Breast epithelium (tissue), 4 donors: ENCODE data around the gene TOB2. TPM values are rescaled to one million over a fixed set of nuclear protein-coding genes. Genes with fewer than 3 reads are reported as not detected.

Source experiments
- DNase-seq, 2 donors: peaks; one replicate each; pipeline ENCODE4 v3.0.0-alpha.2; 2019; ENCODE audit warnings: low spot score in 2 of 2
- H3K27ac ChIP-seq, 2 donors: fragments of 200-600 bp; sonication (generic) in 1 of 2; one replicate each; pipeline ENCODE4 v1.5.1; 2016 to 2019; ENCODE audit warnings: mild to moderate bottlenecking in 1 of 2
- H3K27me3 ChIP-seq, 2 donors: fragments of 200-600 bp; sonication (generic) in 1 of 2; one replicate each; pipeline versions ENCODE4 v1.5.1 to v1.6.0; 2017 to 2019; ENCODE audit warnings: control low read depth in 1 of 2, mild to moderate bottlenecking in 1 of 2
- H3K36me3 ChIP-seq: fragments of 200-600 bp; one replicate; pipeline ENCODE4 v1.5.1; 2019
- H3K4me1 ChIP-seq, 2 donors: fragments of 200-600 bp; sonication (generic); one replicate each; pipeline ENCODE4 v1.5.1; 2016 to 2019; ENCODE audit warnings: control low read depth in 1 of 2
- H3K4me3 ChIP-seq, 3 donors: fragments of 200-600 bp; sonication (generic); 1 replicate in 2 of 3; 2 replicates in 1 of 3; pipeline ENCODE4 v1.5.1; 2016 to 2019; ENCODE audit warnings: mild to moderate bottlenecking in 3 of 3, moderate library complexity in 2 of 3
- H3K9me3 ChIP-seq, 2 donors: fragments of 200-600 bp; sonication (generic) in 1 of 2; one replicate each; pipeline ENCODE4 v1.5.1; 2016 to 2019; ENCODE audit warnings: control low read depth in 1 of 2
- POLR2A ChIP-seq: fragments of 450-650 bp; IDR thresholded peaks from one replicate; pipeline ENCODE4 v1.6.1; 2016; ENCODE audit warnings: antibody characterized with exemption, mild to moderate bottlenecking, moderate library complexity
- POLR2AphosphoS5 ChIP-seq, 3 donors: sonication (generic); formaldehyde crosslinking; IDR thresholded peaks; one replicate each; pipeline ENCODE4 v1.6.1; 2017; ENCODE audit warnings: antibody characterized with exemption in 3 of 3
- intact Hi-C: fragments of 100-400 bp; cut with DNase I; formaldehyde crosslinking; loops from one replicate; pipeline ENCODE4 v1.15.1; 2023; ENCODE audit warnings: low total_unique reads
- total RNA-seq, 3 donors: library from RNA; depleted of rRNA; stranded (reverse); fragments of >200 nt; gene quantifications; one replicate each; pipeline ENCODE4 v1.1.0, GENCODE V29; 2016
- TF ChIP-seq, protein P1 (sequence below), 3 donors: fragments of 450-650 bp; IDR thresholded peaks; one replicate each; pipeline ENCODE4 v1.5.1; 2016 to 2017; ENCODE audit warnings: antibody characterized with exemption in 3 of 3, mild to moderate bottlenecking in 3 of 3, moderate library complexity in 3 of 3

The TOB2 gene
- total RNA-seq, 3 donors from 2014 or later = 28.8 to 61.9 (median 45.8) TPM

DNA sequence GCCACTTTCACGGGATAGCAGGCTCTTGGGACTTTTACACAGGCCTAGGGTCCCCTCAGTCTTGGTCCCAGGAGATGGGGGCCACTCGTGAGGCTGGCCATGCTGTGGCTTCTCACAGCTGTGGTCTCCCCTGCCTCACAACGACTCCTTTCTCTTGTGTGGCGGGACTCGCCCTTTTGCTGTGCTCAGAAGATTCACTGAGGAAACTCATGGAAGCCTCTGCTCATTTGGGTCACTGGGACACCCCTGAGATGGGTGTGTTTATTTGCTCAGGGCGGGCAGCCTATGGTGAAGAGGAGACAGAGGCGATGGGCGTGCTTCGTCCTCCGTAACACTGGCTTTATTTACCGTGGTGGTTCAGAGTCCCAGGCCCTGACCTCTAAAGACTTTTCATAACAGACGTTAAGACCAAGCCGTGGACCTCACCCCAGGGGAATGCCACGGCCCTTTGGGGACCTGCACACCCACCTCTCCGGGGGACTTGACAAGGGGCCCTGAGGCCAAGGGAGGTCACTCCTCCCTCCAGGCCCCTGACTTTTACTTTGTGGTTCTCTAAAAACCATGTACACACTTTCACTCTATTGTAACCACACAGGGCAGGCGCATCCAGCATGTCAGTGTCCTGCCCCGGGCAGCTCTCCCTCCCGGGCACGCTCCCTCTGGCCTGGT, 49.3 kb downstream of the TOB2 start:
- TF ChIP-seq POLR2AphosphoS5 (IDR thresholded peaks at IDR 0.05) (no peak), POLR2A (no peak)
- TF ChIP-seq, protein P1, sequence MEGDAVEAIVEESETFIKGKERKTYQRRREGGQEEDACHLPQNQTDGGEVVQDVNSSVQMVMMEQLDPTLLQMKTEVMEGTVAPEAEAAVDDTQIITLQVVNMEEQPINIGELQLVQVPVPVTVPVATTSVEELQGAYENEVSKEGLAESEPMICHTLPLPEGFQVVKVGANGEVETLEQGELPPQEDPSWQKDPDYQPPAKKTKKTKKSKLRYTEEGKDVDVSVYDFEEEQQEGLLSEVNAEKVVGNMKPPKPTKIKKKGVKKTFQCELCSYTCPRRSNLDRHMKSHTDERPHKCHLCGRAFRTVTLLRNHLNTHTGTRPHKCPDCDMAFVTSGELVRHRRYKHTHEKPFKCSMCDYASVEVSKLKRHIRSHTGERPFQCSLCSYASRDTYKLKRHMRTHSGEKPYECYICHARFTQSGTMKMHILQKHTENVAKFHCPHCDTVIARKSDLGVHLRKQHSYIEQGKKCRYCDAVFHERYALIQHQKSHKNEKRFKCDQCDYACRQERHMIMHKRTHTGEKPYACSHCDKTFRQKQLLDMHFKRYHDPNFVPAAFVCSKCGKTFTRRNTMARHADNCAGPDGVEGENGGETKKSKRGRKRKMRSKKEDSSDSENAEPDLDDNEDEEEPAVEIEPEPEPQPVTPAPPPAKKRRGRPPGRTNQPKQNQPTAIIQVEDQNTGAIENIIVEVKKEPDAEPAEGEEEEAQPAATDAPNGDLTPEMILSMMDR (IDR thresholded peaks at IDR 0.05) = no peak
- Histone ChIP-seq H3K4me1 (peaks cover 0 to 3% of the 10 kb centered on the region in 2 donors), H3K27me3 (no peaks in the 10 kb centered on the region), H3K4me3 (no peak overlapping the region), H3K27ac (peak overlapping the region in 1 of 2 donors; percentile 17), H3K36me3 (peaks cover 11% of the 10 kb centered on the region), H3K9me3 (no peaks in the 10 kb centered on the region)
- no peak for DNase-seq
- intact Hi-C loops = no loop called here

DNA sequence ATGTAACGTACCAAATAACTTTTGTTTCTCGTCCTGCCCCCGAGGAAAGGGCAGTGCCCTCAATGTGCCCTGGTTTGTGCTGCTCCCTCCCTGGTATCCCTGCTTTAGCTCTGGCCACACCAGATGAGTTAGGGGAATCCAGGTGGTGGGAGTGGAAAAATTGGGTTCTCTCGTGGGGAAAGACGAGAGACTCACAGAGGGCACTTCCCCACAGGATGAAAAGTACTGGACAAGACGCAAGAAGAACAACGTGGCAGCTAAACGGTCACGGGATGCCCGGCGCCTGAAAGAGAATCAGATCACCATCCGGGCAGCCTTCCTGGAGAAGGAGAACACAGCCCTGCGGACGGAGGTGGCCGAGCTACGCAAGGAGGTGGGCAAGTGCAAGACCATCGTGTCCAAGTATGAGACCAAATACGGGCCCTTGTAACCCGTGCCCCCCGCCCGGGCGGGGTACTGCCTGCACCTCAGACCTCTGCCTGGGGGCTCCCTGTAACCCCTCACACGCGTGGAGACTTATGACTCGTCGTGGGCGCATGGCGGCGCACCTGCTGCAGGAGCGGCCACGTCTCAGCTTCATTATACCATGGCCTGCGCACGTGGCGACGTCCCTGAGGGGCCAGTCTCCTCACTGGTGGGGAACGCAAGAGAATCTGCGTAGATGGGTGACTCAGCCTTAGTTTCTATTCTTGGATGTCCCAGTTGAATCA, 50.9 kb downstream of the TOB2 start:
- peaks cover 11% of the 10 kb centered on the region for H3K36me3 ChIP-seq
- no peaks in the 10 kb centered on the region for H3K27me3 ChIP-seq
- no peaks in the 10 kb centered on the region for H3K9me3 ChIP-seq
- H3K4me3 ChIP-seq = no peak overlapping the region
- DNase-seq = no peak
- intact Hi-C loops = no loop called here
- TF ChIP-seq, protein P1 (IDR thresholded peaks at IDR 0.05) = no peak
- TF ChIP-seq POLR2AphosphoS5 (IDR thresholded peaks at IDR 0.05) = no peak
- no peak for TF ChIP-seq POLR2A
- H3K4me1 ChIP-seq = peaks cover 0 to 3% of the 10 kb centered on the region in 2 donors
- H3K27ac ChIP-seq = peak overlapping the region; percentile 89 to 92

DNA sequence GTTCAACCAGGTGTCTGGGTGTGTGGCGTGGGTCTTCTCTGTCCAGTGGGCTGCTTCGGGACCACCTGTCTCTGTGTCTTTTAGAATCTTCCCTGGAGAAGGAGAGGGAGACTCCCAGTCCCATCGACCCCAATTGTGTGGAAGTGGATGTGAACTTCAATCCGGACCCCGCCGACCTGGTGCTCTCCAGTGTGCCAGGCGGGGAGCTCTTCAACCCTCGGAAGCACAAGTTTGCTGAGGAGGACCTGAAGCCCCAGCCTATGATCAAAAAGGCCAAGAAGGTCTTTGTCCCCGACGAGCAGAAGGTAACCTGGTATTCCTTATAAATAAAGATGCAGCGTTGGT, 52.6 kb downstream of the TOB2 start:
- no peaks in the 10 kb centered on the region for H3K27me3 ChIP-seq
- peaks cover 11% of the 10 kb centered on the region for H3K36me3 ChIP-seq
- H3K27ac ChIP-seq = peak overlapping the region; percentile 89 to 92
- H3K9me3 ChIP-seq = no peaks in the 10 kb centered on the region
- peak overlapping the region in 2 of 3 donors; percentile 2 to 32 for H3K4me3 ChIP-seq
- no peak for TF ChIP-seq POLR2A
- TF ChIP-seq, protein P1 (IDR thresholded peaks at IDR 0.05) = no peak
- TF ChIP-seq POLR2AphosphoS5 (IDR thresholded peaks at IDR 0.05) = no peak
- no peak for DNase-seq
- H3K4me1 ChIP-seq = peaks cover 0 to 3% of the 10 kb centered on the region in 2 donors
- intact Hi-C loops = loop anchor here (5.0 kb wide), 1 partner anchor 1623 kb away; the partner anchor contains the start of gene PACSIN2

DNA sequence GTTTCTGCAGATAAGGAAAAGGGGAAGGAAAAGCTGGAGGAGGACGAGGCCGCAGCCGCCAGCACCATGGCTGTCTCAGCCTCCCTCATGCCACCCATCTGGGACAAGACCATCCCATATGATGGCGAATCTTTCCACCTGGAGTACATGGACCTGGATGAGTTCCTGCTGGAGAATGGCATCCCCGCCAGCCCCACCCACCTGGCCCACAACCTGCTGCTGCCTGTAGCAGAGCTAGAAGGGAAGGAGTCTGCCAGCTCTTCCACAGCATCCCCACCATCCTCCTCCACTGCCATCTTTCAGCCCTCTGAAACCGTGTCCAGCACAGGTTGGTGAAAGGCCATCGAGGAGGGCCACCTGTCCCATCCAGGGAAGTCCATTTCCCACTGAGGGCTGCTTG, 59.3 kb downstream of the TOB2 start:
- H3K4me1 ChIP-seq = peaks cover 0 to 10% of the 10 kb centered on the region in 2 donors
- no peak for DNase-seq
- H3K4me3 ChIP-seq = no peak overlapping the region
- H3K27me3 ChIP-seq = no peaks in the 10 kb centered on the region
- intact Hi-C loops = no loop called here
- H3K36me3 ChIP-seq = no peaks in the 10 kb centered on the region
- TF ChIP-seq, protein P1 (IDR thresholded peaks at IDR 0.05) = no peak
- TF ChIP-seq POLR2A (no peak), POLR2AphosphoS5 (IDR thresholded peaks at IDR 0.05) (no peak)
- H3K27ac ChIP-seq = peak overlapping the region in 1 of 2 donors; percentile 21
- no peaks in the 10 kb centered on the region for H3K9me3 ChIP-seq

DNA sequence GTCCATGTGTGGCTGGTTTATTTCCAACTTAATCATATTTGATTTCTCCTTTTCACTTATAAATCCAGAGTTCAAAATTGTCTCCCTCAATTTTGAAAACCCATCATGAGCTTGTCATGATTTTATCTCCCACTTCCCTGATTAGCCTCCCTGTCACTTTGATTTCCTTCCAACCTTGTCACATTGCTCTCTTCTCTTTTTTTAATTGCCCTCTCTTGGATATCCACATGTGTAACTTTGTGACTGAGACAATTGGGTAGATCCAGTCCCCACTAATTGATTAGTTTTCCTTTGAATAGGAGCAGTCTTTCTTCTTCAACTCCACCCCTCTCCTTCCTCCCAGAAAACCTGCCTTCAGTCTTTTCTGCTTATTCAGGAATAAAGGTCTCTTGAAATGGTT, 62.5 kb downstream of the TOB2 start:
- intact Hi-C loops = loop anchor here (5.0 kb wide), 1 partner anchor 1407 kb away; no protein-coding TSS in a partner anchor
- H3K27me3 ChIP-seq = no peaks in the 10 kb centered on the region
- H3K36me3 ChIP-seq = no peaks in the 10 kb centered on the region
- H3K27ac ChIP-seq = peak overlapping the region in 1 of 2 donors; percentile 9
- H3K4me1 ChIP-seq = peaks cover 3 to 10% of the 10 kb centered on the region in 2 donors
- no peak for DNase-seq
- H3K4me3 ChIP-seq = no peak overlapping the region
- TF ChIP-seq POLR2A (no peak), POLR2AphosphoS5 (IDR thresholded peaks at IDR 0.05) (no peak)
- TF ChIP-seq, protein P1 (IDR thresholded peaks at IDR 0.05) = no peak
- H3K9me3 ChIP-seq = no peaks in the 10 kb centered on the region
